ENCODE measurements around the gene ABL2. TPM values are rescaled to one million over a fixed set of nuclear protein-coding genes. Genes with fewer than 3 reads are reported as not detected.

ABL2 gene
- total and polyA plus RNA-seq, 9 of the 15 experiments (the other 6 are each of a cell fraction or from before 2014, with no cell fraction given): 1.4 to 15.0 (median 8.6) TPM

DNA sequence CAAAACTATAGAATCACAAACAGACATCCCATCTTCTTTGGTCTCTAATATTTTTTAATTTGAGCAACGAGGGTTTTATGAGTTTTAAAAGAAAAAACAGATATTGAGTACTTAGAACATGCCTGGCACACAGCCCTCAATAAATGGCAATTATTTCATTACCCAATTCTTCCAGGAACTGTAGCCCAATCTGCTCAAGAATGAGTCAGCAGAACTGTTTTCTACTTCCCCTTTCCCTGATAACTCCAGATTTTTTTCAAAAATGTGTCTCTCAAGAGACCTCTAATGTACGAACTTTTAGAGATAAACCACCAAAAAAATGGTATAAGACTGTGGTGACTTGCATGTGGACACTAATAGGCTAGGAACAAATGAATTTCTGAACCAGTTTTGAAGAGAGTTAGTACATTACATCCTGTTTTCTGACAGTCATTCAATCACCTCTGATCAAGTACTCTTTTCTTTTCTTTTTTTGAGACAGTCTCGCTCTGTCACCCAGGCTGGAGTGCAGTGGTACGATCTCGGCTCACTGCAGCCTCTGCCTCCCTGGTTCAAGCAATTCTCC is 11.5 kb downstream of the ABL2 start (continued):
- TF ChIP-seq, protein P1, sequence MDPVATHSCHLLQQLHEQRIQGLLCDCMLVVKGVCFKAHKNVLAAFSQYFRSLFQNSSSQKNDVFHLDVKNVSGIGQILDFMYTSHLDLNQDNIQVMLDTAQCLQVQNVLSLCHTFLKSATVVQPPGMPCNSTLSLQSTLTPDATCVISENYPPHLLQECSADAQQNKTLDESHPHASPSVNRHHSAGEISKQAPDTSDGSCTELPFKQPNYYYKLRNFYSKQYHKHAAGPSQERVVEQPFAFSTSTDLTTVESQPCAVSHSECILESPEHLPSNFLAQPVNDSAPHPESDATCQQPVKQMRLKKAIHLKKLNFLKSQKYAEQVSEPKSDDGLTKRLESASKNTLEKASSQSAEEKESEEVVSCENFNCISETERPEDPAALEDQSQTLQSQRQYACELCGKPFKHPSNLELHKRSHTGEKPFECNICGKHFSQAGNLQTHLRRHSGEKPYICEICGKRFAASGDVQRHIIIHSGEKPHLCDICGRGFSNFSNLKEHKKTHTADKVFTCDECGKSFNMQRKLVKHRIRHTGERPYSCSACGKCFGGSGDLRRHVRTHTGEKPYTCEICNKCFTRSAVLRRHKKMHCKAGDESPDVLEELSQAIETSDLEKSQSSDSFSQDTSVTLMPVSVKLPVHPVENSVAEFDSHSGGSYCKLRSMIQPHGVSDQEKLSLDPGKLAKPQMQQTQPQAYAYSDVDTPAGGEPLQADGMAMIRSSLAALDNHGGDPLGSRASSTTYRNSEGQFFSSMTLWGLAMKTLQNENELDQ (CRISPR knock-in tag; IDR thresholded peaks at IDR 0.05; ENCODE audit: borderline replicate concordance): no peak
- TF ChIP-seq RBFOX2 (IDR thresholded peaks at IDR 0.05; ENCODE audit: low read depth, low read length) (no peak), HDAC3 (IDR thresholded peaks at IDR 0.05; ENCODE audit: borderline replicate concordance, partially characterized antibody) (peak; percentile 39), HDAC8 (tag; IDR thresholded peaks at IDR 0.05) (no peak), SRSF9 (IDR thresholded peaks at IDR 0.05; ENCODE audit: borderline replicate concordance, low read depth, low read length) (no peak), U2AF1 (optimal IDR thresholded peaks at IDR 0.05; ENCODE audit: low read depth, low read length) (no peak), MEF2D (tag; conservative IDR thresholded peaks at IDR 0.05; ENCODE audit: low read depth) (0 out of 2 replicates have a peak, but pooled peaks have one; percentile 19), SREBF1 (IDR thresholded peaks at IDR 0.05; ENCODE audit: borderline replicate concordance, low read depth, low read length) (no peak), TFAM (CRISPR knock-in tag; conservative IDR thresholded peaks at IDR 0.05) (no peak), ZNF146 (CRISPR knock-in tag; IDR thresholded peaks at IDR 0.05; ENCODE audit: unreplicated experiment) (no peak), PHB (CRISPR knock-in tag; IDR thresholded peaks at IDR 0.05) (0 out of 2 replicates have a peak, but pooled peaks have one; percentile 48), ZNF436 (CRISPR knock-in tag; IDR thresholded peaks at IDR 0.05) (no peak), CEBPG (CRISPR knock-in tag; IDR thresholded peaks at IDR 0.05) (no peak), CEBPG (tag; conservative IDR thresholded peaks at IDR 0.05 in 1 of 2, IDR thresholded peaks at IDR 0.05 in 1 of 2) (peak; percentile 67 to 88)
- TF ChIP-seq, protein P2, sequence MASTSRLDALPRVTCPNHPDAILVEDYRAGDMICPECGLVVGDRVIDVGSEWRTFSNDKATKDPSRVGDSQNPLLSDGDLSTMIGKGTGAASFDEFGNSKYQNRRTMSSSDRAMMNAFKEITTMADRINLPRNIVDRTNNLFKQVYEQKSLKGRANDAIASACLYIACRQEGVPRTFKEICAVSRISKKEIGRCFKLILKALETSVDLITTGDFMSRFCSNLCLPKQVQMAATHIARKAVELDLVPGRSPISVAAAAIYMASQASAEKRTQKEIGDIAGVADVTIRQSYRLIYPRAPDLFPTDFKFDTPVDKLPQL (IDR thresholded peaks at IDR 0.05; ENCODE audit: extremely low read depth, insufficient read length): no peak
- TF ChIP-seq, protein P3, sequence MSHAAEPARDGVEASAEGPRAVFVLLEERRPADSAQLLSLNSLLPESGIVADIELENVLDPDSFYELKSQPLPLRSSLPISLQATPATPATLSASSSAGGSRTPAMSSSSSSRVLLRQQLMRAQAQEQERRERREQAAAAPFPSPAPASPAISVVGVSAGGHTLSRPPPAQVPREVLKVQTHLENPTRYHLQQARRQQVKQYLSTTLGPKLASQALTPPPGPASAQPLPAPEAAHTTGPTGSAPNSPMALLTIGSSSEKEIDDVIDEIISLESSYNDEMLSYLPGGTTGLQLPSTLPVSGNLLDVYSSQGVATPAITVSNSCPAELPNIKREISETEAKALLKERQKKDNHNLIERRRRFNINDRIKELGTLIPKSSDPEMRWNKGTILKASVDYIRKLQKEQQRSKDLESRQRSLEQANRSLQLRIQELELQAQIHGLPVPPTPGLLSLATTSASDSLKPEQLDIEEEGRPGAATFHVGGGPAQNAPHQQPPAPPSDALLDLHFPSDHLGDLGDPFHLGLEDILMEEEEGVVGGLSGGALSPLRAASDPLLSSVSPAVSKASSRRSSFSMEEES (CRISPR knock-in tag; IDR thresholded peaks at IDR 0.05): no peak
